HFF-Myc (cell line): ENCODE results near the gene GINM1.

Source experiments
- DNase-seq: peaks from one replicate; pipeline ENCODE4 v3.0.0-alpha.2; 2011; ENCODE audit warnings: low read depth; ENCODE audit errors: extremely low read depth
- H3K4me3 ChIP-seq: replicated peaks from 2 replicates; pipeline ENCODE4 v1.5.1; 2011; ENCODE audit warnings: low read depth, mild to moderate bottlenecking, control low read depth, low read length
- CTCF ChIP-seq: IDR thresholded peaks from 2 replicates; pipeline ENCODE4 v1.5.1; 2012; ENCODE audit warnings: mild to moderate bottlenecking, low read depth, low read length, control low read depth; ENCODE audit errors: missing control alignments

GINM1 gene

GRCh38 chr6:149627672-149628071 is 61.5 kb downstream of the GINM1 start:
- no peak for DNase-seq

GRCh38 chr6:149628875-149629510 is 62.8 kb downstream of the GINM1 start:
- H3K4me3 ChIP-seq: no peak overlapping the region
- TF ChIP-seq CTCF: no peak
- DNase-seq: no peak

More at GRCh38 chr6:149627672-149628071, 61.5 kb downstream of the GINM1 start:
- no peak overlapping the region for H3K4me3 ChIP-seq
- no peak for TF ChIP-seq CTCF

- no peak for DNase-seq
- no peak overlapping the region for H3K4me3 ChIP-seq
- TF ChIP-seq CTCF: no peak
These were observed 68.1 kb downstream of the GINM1 start for GRCh38 chr6:149634315-149634714.

- no peak overlapping the region for H3K4me3 ChIP-seq
- no peak for TF ChIP-seq CTCF
- DNase-seq: peak; percentile 30
These were observed 69.9 kb downstream of the GINM1 start for GRCh38 chr6:149636124-149636523.
